DND-41 (cell line): ENCODE measurements around the gene KAZN.

Experiments used
- ATAC-seq: fragments of 200-7000 bp; cut with Tn5 transposase; 3 replicates; pipeline ENCODE4 v1.9.1; 2021; ENCODE audit warnings: low read depth; ENCODE audit not compliant: insufficient read depth
- DNase-seq: peaks from one replicate; pipeline ENCODE4 v3.0.0-alpha.2; 2020
- H2AFZ ChIP-seq: 2 replicates; pipeline ENCODE4 v1.6.0; 2012; ENCODE audit warnings: low read depth, low read length
- H3K27ac ChIP-seq: 2 replicates; pipeline ENCODE4 v1.5.1; 2012; ENCODE audit warnings: low read length, inconsistent platforms
- H3K27me3 ChIP-seq: fragments of 200-600 bp; sonication (generic); 2 replicates; pipeline ENCODE4 v1.6.0; 2012; ENCODE audit warnings: low read length, mild to moderate bottlenecking, inconsistent platforms; ENCODE audit not compliant: insufficient read depth, poor library complexity
- H3K36me3 ChIP-seq: 2 replicates; pipeline ENCODE4 v1.5.1; 2012; ENCODE audit warnings: low read length, inconsistent platforms; ENCODE audit not compliant: insufficient read depth
- H3K4me1 ChIP-seq: 2 replicates; pipeline ENCODE4 v1.5.1; 2012; ENCODE audit warnings: mild to moderate bottlenecking, low read length; ENCODE audit not compliant: insufficient read depth
- H3K4me2 ChIP-seq: 2 replicates; pipeline ENCODE4 v1.6.0; 2012; ENCODE audit warnings: mild to moderate bottlenecking, moderate library complexity, low read length, inconsistent platforms; ENCODE audit not compliant: insufficient read depth
- H3K4me3 ChIP-seq, 2 experiments: fragments of 200-600 bp in 1 of 2; shearing (Covaris generic) in 1 of 2; 2 replicates each; pipeline ENCODE4 v1.5.1; 2012 to 2016; ENCODE audit warnings: inconsistent platforms in 2 of 2, low read length in 2 of 2, mild to moderate bottlenecking in 2 of 2, low read depth in 1 of 2, moderate library complexity in 1 of 2
- H3K79me2 ChIP-seq: 2 replicates; pipeline ENCODE4 v1.6.0; 2012; ENCODE audit warnings: low read length, inconsistent platforms; ENCODE audit not compliant: insufficient read depth
- H3K9ac ChIP-seq: 2 replicates; pipeline ENCODE4 v1.6.0; 2012; ENCODE audit warnings: low read depth, mild to moderate bottlenecking, inconsistent platforms, low read length, moderate library complexity
- H3K9me3 ChIP-seq: 2 replicates; pipeline ENCODE4 v1.5.1; 2012; ENCODE audit warnings: low read length, moderate library complexity, mild to moderate bottlenecking, inconsistent platforms; ENCODE audit not compliant: insufficient read depth, severe bottlenecking
- H4K20me1 ChIP-seq: 2 replicates; pipeline ENCODE4 v1.6.0; 2012; ENCODE audit warnings: low read length; ENCODE audit not compliant: insufficient read depth
- CTCF ChIP-seq: IDR thresholded peaks from 2 replicates; pipeline ENCODE4 v1.5.1; 2012; ENCODE audit warnings: borderline replicate concordance, low read length, moderate library complexity, mild to moderate bottlenecking; ENCODE audit not compliant: poor library complexity, severe bottlenecking; ENCODE audit errors: extremely low read depth
- EZH2 ChIP-seq: IDR thresholded peaks from 3 replicates; pipeline ENCODE4 v1.6.1; 2012; ENCODE audit warnings: borderline replicate concordance, low read depth, mild to moderate bottlenecking, moderate library complexity, low read length, inconsistent platforms; ENCODE audit not compliant: severe bottlenecking

The KAZN gene

GRCh38 chr1:15151871-15152270 lies 553.4 kb downstream of the KAZN start:
- Histone ChIP-seq H3K4me1 (peaks cover 15% of the 10 kb centered on the region), H4K20me1 (peaks cover 6% of the 10 kb centered on the region; the same call in 1 of the 2 replicates), H3K27ac (no peak overlapping the region), H3K79me2 (no peaks in the 10 kb centered on the region), H3K27me3 (peaks cover 47% of the 10 kb centered on the region), H3K9me3 (no peaks in the 10 kb centered on the region), H3K4me3 (no peak overlapping the region), H3K4me2 (no peak overlapping the region), H3K36me3 (no peaks in the 10 kb centered on the region), H3K9ac (no peak overlapping the region), H2AFZ (no peak overlapping the region)
- DNase-seq (no peak), ATAC-seq (no peak)
- TF ChIP-seq CTCF (no peak), EZH2 (no peak)

GRCh38 chr1:15152318-15153183 lies 554.1 kb downstream of the KAZN start:
- Histone ChIP-seq H2AFZ (no peak overlapping the region), H3K9ac (no peak overlapping the region), H3K4me2 (no peak overlapping the region), H4K20me1 (peaks cover 6% of the 10 kb centered on the region; the same call in 1 of the 2 replicates), H3K79me2 (no peaks in the 10 kb centered on the region), H3K4me3 (no peak overlapping the region), H3K36me3 (no peaks in the 10 kb centered on the region), H3K27me3 (peaks cover 47% of the 10 kb centered on the region), H3K27ac (no peak overlapping the region), H3K9me3 (no peaks in the 10 kb centered on the region), H3K4me1 (peaks cover 19% of the 10 kb centered on the region)
- TF ChIP-seq EZH2 (peak; percentile 50), CTCF (peak; percentile 20)
- no peak for ATAC-seq
- DNase-seq: no peak

GRCh38 chr1:15153184-15153841 lies 554.8 kb downstream of the KAZN start, which contains the start of gene TMEM51:
Gene TMEM51 (plus strand): TSS chr1:15153747. CDS start chr1:15215088, 61,341 bp downstream.
- Histone ChIP-seq H3K4me1 (peaks cover 19% of the 10 kb centered on the region), H3K9ac (no peak within 1 kb of the TSS), H2AFZ (no peak within 1 kb of the TSS), H3K27ac (no peak within 1 kb of the TSS), H3K27me3 (peaks cover 44% of the 10 kb centered on the region), H3K4me3 (no peak within 1 kb of the TSS), H4K20me1 (peaks cover 6% of the 10 kb centered on the region; the same call in 1 of the 2 replicates), H3K79me2 (no peaks in the 10 kb centered on the region), H3K9me3 (no peaks in the 10 kb centered on the region), H3K4me2 (no peak within 1 kb of the TSS), H3K36me3 (no peaks in the 10 kb centered on the region)
- no peak for ATAC-seq
- TF ChIP-seq CTCF: no peak
- no peak for TF ChIP-seq EZH2
- DNase-seq: no peak
